Measurements from ENCODE around the gene CARTPT.

DNA sequence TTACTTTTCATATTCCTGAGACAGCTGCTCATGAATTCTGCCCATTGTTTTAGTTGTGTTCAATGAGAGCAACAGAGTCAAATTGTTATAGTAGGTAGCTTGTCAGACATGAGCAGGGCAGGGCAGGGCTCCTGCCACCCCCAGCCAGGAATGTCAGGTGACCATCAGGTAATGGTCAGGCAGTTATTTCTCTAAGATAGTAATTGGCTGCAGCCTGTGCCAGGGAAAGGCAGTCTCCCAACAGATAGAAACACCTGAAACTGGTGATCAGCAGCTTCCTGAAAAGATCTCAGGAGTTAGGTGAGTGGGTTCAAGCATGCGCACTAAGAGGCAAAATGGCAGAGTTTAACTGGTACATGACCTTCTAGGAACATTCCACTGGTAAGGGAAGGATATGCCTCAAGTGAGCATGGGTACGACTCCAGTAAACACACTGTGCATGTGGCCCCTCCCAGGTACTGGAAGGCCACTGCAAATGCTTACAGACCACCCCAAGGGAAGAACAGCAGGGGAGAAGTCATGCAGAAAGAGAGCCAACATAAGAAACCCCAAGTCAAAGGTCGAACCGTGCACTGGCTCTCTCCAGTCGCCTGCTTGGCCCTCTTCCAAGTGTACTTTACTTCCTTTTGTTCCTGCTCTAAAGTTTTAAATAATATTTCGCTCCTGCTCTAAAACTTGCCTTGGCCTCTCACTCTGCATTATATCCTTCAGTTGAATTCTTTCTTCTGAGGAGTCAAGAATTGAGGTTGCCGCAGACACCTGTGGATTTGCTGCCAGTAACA is 25.1 kb downstream of the CARTPT start:
- TF ChIP-seq, protein P1, sequence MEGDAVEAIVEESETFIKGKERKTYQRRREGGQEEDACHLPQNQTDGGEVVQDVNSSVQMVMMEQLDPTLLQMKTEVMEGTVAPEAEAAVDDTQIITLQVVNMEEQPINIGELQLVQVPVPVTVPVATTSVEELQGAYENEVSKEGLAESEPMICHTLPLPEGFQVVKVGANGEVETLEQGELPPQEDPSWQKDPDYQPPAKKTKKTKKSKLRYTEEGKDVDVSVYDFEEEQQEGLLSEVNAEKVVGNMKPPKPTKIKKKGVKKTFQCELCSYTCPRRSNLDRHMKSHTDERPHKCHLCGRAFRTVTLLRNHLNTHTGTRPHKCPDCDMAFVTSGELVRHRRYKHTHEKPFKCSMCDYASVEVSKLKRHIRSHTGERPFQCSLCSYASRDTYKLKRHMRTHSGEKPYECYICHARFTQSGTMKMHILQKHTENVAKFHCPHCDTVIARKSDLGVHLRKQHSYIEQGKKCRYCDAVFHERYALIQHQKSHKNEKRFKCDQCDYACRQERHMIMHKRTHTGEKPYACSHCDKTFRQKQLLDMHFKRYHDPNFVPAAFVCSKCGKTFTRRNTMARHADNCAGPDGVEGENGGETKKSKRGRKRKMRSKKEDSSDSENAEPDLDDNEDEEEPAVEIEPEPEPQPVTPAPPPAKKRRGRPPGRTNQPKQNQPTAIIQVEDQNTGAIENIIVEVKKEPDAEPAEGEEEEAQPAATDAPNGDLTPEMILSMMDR (conservative IDR thresholded peaks at IDR 0.05) = no peak
- TF ChIP-seq ZFX (IDR thresholded peaks at IDR 0.05) = no peak

Data from C4-2B (cell line).